NCI-H446 treated with DMSO at 0.1 percent for 48 hours (cell line): ENCODE data around the gene PPM1F.

ENCODE experiments used
- DNase-seq: peaks from one replicate; lab custom pipeline; 2025; lab: John Stamatoyannopoulos, UW

The PPM1F gene

GRCh38 chr22:21952586-21953571, at the start of gene PPM1F:
Gene PPM1F (minus strand): TSS chr22:21952848. CDS start chr22:21946048, 6,800 bp downstream.
- peak; percentile 60 for DNase-seq

GRCh38 chr22:22001664-22002525, 49.2 kb upstream of the PPM1F start:
- DNase-seq = no peak

GRCh38 chr22:21998595-21999247, 46.1 kb upstream of the PPM1F start:
- DNase-seq = no peak

- DNase-seq = no peak
These were observed 43.6 kb upstream of the PPM1F start for GRCh38 chr22:21996175-21996720.

GRCh38 chr22:21995660-21996059, 43.0 kb upstream of the PPM1F start:
- DNase-seq = no peak

- DNase-seq = no peak
These were observed 42.3 kb upstream of the PPM1F start for GRCh38 chr22:21994881-21995444.

- DNase-seq = no peak
These were observed 40.1 kb upstream of the PPM1F start for GRCh38 chr22:21992593-21993237.

GRCh38 chr22:21991774-21992173, 39.1 kb upstream of the PPM1F start:
- DNase-seq = no peak

- DNase-seq = no peak
These were observed 38.6 kb upstream of the PPM1F start for GRCh38 chr22:21991304-21991596.

GRCh38 chr22:21990445-21991303, 38.0 kb upstream of the PPM1F start:
- DNase-seq = no peak

GRCh38 chr22:21989049-21989448, 36.4 kb upstream of the PPM1F start:
- no peak for DNase-seq

GRCh38 chr22:21985214-21985613, 32.6 kb upstream of the PPM1F start:
- DNase-seq = no peak

GRCh38 chr22:21984793-21985192, 32.1 kb upstream of the PPM1F start:
- no peak for DNase-seq

GRCh38 chr22:21982338-21982965, 29.8 kb upstream of the PPM1F start, which contains the start of gene TOP3B:
Gene TOP3B (minus strand): TSS chr22:21982787. CDS start chr22:21975709, 7,078 bp downstream.
- DNase-seq = peak; percentile 52

GRCh38 chr22:21981874-21982273, 29.2 kb upstream of the PPM1F start:
- no peak for DNase-seq

GRCh38 chr22:21980547-21980946, 27.9 kb upstream of the PPM1F start:
- no peak for DNase-seq

GRCh38 chr22:21978564-21979386, 26.1 kb upstream of the PPM1F start:
- no peak for DNase-seq

GRCh38 chr22:21977814-21978213, 25.2 kb upstream of the PPM1F start:
- no peak for DNase-seq

GRCh38 chr22:21975854-21976345, 23.3 kb upstream of the PPM1F start:
- DNase-seq = no peak
